Neutrophil (primary cell): ENCODE results near the gene EPHA2.

Source experiments
- H3K27ac ChIP-seq: fragments of 200-600 bp; sonication (generic); 2 replicates; pipeline ENCODE4 v1.5.1; 2016; ENCODE audit warnings: mild to moderate bottlenecking, moderate library complexity
- H3K27me3 ChIP-seq: fragments of 200-600 bp; sonication (generic); 2 replicates; pipeline ENCODE4 v1.6.0; 2016; ENCODE audit warnings: mild to moderate bottlenecking
- H3K36me3 ChIP-seq: fragments of 200-600 bp; sonication (generic); 2 replicates; pipeline ENCODE4 v1.5.1; 2017
- H3K4me1 ChIP-seq, 2 experiments: fragments of 200-600 bp in 1 of 2; sonication (generic) in 1 of 2; 1 replicate in 1 of 2; 2 replicates in 1 of 2; pipeline versions ENCODE4 v1.5.1 to v1.6.1; 2013 to 2016; ENCODE audit warnings: low read depth in 1 of 2, low read length in 1 of 2, mild to moderate bottlenecking in 1 of 2, moderate library complexity in 1 of 2; ENCODE audit not compliant: control insufficient read depth in 1 of 2, insufficient read depth in 1 of 2
- H3K4me3 ChIP-seq, 2 experiments: fragments of 200-600 bp in 1 of 2; sonication (generic) in 1 of 2; 1 replicate in 1 of 2; 2 replicates in 1 of 2; pipeline ENCODE4 v1.5.1; 2013 to 2016; ENCODE audit warnings: low read depth in 1 of 2, low read length in 1 of 2, mild to moderate bottlenecking in 1 of 2, moderate library complexity in 1 of 2
- H3K9me3 ChIP-seq: fragments of 200-600 bp; sonication (generic); 2 replicates; pipeline ENCODE4 v1.5.1; 2016
- TF ChIP-seq, protein P1 (sequence below): fragments of 200-600 bp; sonication (generic); IDR thresholded peaks from 2 replicates; pipeline ENCODE4 v1.5.1; 2016; ENCODE audit warnings: antibody characterized with exemption

The EPHA2 gene

DNA sequence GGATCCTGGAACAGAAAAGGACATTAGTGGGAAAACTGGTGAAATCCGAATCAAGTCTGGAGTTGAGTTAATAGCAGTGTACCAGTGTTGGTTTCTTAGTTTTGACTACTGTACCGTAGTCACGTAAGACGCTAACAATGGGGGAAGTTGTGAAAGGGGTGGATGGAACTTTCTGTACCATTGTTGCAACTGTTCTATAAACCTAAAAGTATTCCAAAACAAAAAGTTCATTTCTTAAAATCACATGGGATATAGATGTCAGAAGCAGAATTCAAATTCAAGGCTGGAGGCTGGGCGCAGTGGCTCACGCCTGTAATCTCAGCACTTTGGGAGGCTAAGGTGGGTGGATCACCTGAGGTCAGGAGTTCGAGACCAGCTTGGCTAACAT lies 39.6 kb upstream of the EPHA2 start:
- Histone ChIP-seq H3K4me1 (no peaks in the 10 kb centered on the region), H3K27me3 (no peaks in the 10 kb centered on the region), H3K36me3 (no peaks in the 10 kb centered on the region), H3K27ac (no peak overlapping the region), H3K9me3 (no peaks in the 10 kb centered on the region), H3K4me3 (no peak overlapping the region)
- TF ChIP-seq, protein P1, sequence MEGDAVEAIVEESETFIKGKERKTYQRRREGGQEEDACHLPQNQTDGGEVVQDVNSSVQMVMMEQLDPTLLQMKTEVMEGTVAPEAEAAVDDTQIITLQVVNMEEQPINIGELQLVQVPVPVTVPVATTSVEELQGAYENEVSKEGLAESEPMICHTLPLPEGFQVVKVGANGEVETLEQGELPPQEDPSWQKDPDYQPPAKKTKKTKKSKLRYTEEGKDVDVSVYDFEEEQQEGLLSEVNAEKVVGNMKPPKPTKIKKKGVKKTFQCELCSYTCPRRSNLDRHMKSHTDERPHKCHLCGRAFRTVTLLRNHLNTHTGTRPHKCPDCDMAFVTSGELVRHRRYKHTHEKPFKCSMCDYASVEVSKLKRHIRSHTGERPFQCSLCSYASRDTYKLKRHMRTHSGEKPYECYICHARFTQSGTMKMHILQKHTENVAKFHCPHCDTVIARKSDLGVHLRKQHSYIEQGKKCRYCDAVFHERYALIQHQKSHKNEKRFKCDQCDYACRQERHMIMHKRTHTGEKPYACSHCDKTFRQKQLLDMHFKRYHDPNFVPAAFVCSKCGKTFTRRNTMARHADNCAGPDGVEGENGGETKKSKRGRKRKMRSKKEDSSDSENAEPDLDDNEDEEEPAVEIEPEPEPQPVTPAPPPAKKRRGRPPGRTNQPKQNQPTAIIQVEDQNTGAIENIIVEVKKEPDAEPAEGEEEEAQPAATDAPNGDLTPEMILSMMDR = no peak

DNA sequence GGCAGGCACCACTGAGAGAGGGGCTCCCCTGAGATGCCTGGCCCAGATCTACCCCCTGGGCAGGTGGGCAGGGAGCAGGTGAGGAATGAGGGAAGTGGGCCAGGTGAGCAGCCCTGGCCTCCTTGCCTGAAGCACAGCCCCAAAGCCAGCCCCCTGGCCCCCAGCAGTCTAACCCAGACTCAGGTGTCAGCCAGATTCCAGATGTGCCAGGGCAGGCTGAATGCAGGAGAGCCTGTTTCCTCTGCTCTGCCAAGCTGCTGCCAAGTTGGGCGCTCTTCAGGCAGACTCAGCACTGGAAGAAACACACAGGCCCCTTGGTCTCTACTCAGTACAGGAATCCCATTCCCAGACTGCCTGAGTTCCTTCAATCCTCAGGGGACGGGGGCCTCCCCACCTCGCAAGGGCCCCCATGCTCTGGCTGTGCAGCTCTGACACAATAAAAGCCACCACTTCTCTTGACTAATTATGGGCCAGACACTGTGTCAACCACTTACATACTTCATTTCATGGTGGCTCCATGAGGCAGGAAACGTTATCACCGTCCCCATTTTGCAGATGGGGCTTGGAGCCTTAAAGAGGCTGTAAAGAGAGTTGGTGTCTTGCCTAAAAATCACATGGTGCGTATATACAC lies 36.2 kb upstream of the EPHA2 start:
- H3K9me3 ChIP-seq = no peaks in the 10 kb centered on the region
- no peaks in the 10 kb centered on the region for H3K4me1 ChIP-seq
- H3K36me3 ChIP-seq = no peaks in the 10 kb centered on the region
- H3K27me3 ChIP-seq = peaks cover 8% of the 10 kb centered on the region
- no peak overlapping the region for H3K27ac ChIP-seq
- H3K4me3 ChIP-seq = no peak overlapping the region
- TF ChIP-seq, protein P1 = no peak

- H3K27me3 ChIP-seq = peaks cover 8% of the 10 kb centered on the region
- no peaks in the 10 kb centered on the region for H3K4me1 ChIP-seq
- no peak overlapping the region for H3K27ac ChIP-seq
- TF ChIP-seq, protein P1 = no peak
- H3K36me3 ChIP-seq = no peaks in the 10 kb centered on the region
- H3K9me3 ChIP-seq = no peaks in the 10 kb centered on the region
- H3K4me3 ChIP-seq = no peak overlapping the region
Observed at GRCh38 chr1:16191309-16191708, 35.4 kb upstream of the EPHA2 start.

- H3K4me3 ChIP-seq = no peak overlapping the region
- TF ChIP-seq, protein P1 = no peak
- H3K9me3 ChIP-seq = no peaks in the 10 kb centered on the region
- no peaks in the 10 kb centered on the region for H3K36me3 ChIP-seq
- no peaks in the 10 kb centered on the region for H3K4me1 ChIP-seq
- H3K27me3 ChIP-seq = peaks cover 8% of the 10 kb centered on the region
- no peak overlapping the region for H3K27ac ChIP-seq
Observed at GRCh38 chr1:16189921-16190621, 34.2 kb upstream of the EPHA2 start.

DNA sequence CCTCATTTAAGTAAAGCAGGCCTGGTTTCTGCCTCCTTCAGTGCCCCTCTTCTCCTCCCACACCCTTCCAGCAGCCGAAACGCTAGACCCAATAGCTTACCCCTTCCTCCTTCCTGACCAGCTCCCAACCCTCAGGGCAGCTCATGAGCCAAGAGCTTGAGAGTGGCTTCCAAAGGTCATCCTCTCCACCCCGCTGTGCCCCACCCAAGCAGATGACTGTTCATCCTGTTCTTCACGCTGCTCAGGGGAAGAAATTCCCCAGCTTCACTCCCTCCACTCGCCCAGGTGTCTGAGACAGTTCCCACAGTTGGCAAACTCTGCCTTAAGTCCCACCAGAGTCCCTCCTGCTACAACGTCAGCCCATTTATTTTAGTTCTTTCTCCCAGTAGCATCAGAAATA lies 33.1 kb upstream of the EPHA2 start:
- no peak overlapping the region for H3K4me3 ChIP-seq
- H3K4me1 ChIP-seq = no peaks in the 10 kb centered on the region
- H3K36me3 ChIP-seq = no peaks in the 10 kb centered on the region
- TF ChIP-seq, protein P1 = no peak
- no peak overlapping the region for H3K27ac ChIP-seq
- peaks cover 8% of the 10 kb centered on the region for H3K27me3 ChIP-seq
- H3K9me3 ChIP-seq = no peaks in the 10 kb centered on the region
